22Rv1 (cell line): ENCODE data around the gene CISD3.

Experiments
- ZFX ChIP-seq: fragments of 450-650 bp; IDR thresholded peaks from 2 replicates; pipeline ENCODE4 v1.6.1; 2017; ENCODE audit warnings: antibody characterized with exemption, borderline replicate concordance
- TF ChIP-seq, protein P1 (sequence below): fragments of 450-650 bp; IDR thresholded peaks from 2 replicates; pipeline ENCODE4 v1.5.1; 2017; ENCODE audit warnings: mild to moderate bottlenecking

DNA sequence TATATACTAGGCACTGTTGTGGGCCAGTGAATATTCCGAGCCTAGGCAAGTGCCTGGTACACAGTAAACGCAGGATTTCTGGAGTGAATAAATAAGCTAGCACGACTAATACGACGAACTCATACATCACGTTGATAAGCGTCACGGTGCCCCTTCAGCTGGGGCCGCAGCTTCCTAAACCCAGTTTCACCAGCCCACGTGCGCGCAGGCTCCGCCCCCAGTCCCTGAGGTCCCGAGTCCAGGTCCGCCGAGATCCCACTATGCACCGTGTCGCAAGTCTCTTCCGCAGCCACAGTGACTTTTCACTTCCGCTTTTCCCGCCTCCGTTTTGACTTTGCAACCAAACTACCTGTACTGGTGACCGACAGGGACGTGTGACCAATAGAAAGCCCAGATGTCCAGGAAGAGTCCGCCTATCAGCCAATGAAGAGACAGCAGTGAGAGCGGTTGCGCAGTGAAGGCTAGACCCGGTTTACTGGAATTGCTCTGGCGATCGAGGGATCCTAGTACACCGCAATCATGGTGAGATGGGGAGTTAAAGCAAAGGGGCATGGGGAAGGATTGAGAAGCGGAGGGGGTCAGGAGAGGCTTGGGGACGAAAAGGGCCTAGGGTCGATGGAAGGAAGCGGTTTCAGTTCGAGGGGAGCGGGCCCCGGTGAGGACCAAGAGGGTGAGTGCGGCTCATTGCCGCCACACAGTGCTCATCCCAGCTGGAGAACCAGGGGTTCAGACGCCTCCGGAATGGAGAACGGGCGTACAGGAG lies 22.3 kb downstream of the CISD3 start, which contains the start of gene PSMB3:
- TF ChIP-seq, protein P1, sequence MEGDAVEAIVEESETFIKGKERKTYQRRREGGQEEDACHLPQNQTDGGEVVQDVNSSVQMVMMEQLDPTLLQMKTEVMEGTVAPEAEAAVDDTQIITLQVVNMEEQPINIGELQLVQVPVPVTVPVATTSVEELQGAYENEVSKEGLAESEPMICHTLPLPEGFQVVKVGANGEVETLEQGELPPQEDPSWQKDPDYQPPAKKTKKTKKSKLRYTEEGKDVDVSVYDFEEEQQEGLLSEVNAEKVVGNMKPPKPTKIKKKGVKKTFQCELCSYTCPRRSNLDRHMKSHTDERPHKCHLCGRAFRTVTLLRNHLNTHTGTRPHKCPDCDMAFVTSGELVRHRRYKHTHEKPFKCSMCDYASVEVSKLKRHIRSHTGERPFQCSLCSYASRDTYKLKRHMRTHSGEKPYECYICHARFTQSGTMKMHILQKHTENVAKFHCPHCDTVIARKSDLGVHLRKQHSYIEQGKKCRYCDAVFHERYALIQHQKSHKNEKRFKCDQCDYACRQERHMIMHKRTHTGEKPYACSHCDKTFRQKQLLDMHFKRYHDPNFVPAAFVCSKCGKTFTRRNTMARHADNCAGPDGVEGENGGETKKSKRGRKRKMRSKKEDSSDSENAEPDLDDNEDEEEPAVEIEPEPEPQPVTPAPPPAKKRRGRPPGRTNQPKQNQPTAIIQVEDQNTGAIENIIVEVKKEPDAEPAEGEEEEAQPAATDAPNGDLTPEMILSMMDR: no peak
- TF ChIP-seq ZFX: no peak
